ENCODE results near the gene TRDMT1. TPM values are rescaled to one million over a fixed set of nuclear protein-coding genes. Genes with fewer than 3 reads are reported as not detected.

TRDMT1 gene
- total and polyA plus RNA-seq, 2 donors (not counting 1 experiment from before 2014, with no cell fraction given), result 3.0 to 20.4 TPM

- under 1% methylated on average over 74 of the region's 77 CpGs for WGBS (ENCODE audit: insufficient coverage)
- peak; percentile 91 for DNase-seq
- Histone ChIP-seq H3K4me2 (replicated peaks; ENCODE audit: low read depth, low read length, poor library complexity, severe bottlenecking) (peak within 1 kb of the TSS; percentile 81), H3K4me1 (ENCODE audit: control insufficient read depth in 2 of 2, insufficient read depth in 2 of 2, low read length in 2 of 2) (peaks cover 31% of the 10 kb centered on the region in 2 donors), H2AFZ (ENCODE audit: insufficient read depth, low read depth, low read length, poor library complexity, severe bottlenecking) (peak within 1 kb of the TSS; percentile 80), H3K27me3 (replicated peaks in 1 of 4; ENCODE audit: control extremely low read depth in 1 of 4, control insufficient read depth in 3 of 4, insufficient read depth in 4 of 4, low read length in 3 of 4) (no peaks in the 10 kb centered on the region), H3K4me3 (ENCODE audit: control extremely low read depth in 1 of 5, extremely low read depth in 1 of 5, insufficient read depth in 1 of 5, low read depth in 2 of 5, low read length in 4 of 5) (peak within 1 kb of the TSS; percentile 74 to 89 (median 82)), H3K36me3 (replicated peaks in 1 of 2; ENCODE audit: control extremely low read depth in 1 of 2, control insufficient read depth in 1 of 2, extremely low read depth in 1 of 2, insufficient read depth in 2 of 2, low read length in 1 of 2) (peaks cover 17 to 25% of the 10 kb centered on the region in 2 experiments), H3K9ac (ENCODE audit: low read length) (peak within 1 kb of the TSS; percentile 90), H3K9me3 (ENCODE audit: control extremely low read depth in 1 of 3, control insufficient read depth in 2 of 3, insufficient read depth in 1 of 3, low read length in 2 of 3) (no peaks in the 10 kb centered on the region), H3K27ac (ENCODE audit: low read length in 2 of 2) (peak within 1 kb of the TSS; percentile 91 to 97), H3K79me2 (ENCODE audit: control insufficient read depth, insufficient read depth, low read length) (peaks cover 34% of the 10 kb centered on the region), H4K20me1 (ENCODE audit: control insufficient read depth, insufficient read depth, low read length, poor library complexity, severe bottlenecking) (peaks cover 46% of the 10 kb centered on the region)
- peak; percentile 42 for ATAC-seq (ENCODE audit: low read depth)
- H3K27me3 Mint-ChIP-seq, result no peaks in the 10 kb centered on the region
- peak within 1 kb of the TSS; percentile 99 for H3K4me3 Mint-ChIP-seq
- intact Hi-C loops (cut with micrococcal nuclease), result loop anchor here (1.0 to 5.0 kb wide), 2 partner anchors 12 to 414 kb away; partner anchors contain the start of gene STAM
- peaks cover 38% of the 10 kb centered on the region for H3K4me1 Mint-ChIP-seq
- H3K27ac Mint-ChIP-seq, result peak within 1 kb of the TSS; percentile 100
- ChIA-PET CTCF (interaction anchor here (1.1 to 7.0 kb wide), 9 partner anchors 8 to 415 kb away, joined by 3 to 94 read pairs (median 8); partner anchors contain the start of genes RSU1, STAM and TRDMT1), POLR2A (interaction anchor here (2.9 to 4.8 kb wide), 3 partner anchors 23 to 411 kb away, joined by 23 to 91 read pairs (median 29); partner anchors contain the start of genes RSU1 and TRDMT1)
- TF ChIP-seq EZH2 (IDR thresholded peaks at IDR 0.05; ENCODE audit: borderline replicate concordance, insufficient read depth, low read depth, low read length, poor library complexity, severe bottlenecking) (no peak), CTCF (IDR thresholded peaks at IDR 0.05) (peak; percentile 5)
- no peaks in the 10 kb centered on the region for H3K9me3 Mint-ChIP-seq (ENCODE audit: insufficient read depth)
These were observed 26.9 kb upstream of the TRDMT1 start, which contains the start of gene VIM for GRCh38 chr10:17228091-17229015. Gene VIM (plus strand): TSS chr10:17228241. CDS start chr10:17229423, 1,182 bp downstream.

All from B cell (primary cell).